LNCAP (cell line): ENCODE data around the gene MMP21.

Experiments
- CTCF ChIP-seq: fragments of 450-650 bp; IDR thresholded peaks from 2 replicates; pipeline ENCODE4 v1.5.1; 2017; ENCODE audit warnings: mild to moderate bottlenecking

Gene MMP21

GRCh38 chr10:125815764-125816163 is 40.1 kb upstream of the MMP21 start:
- TF ChIP-seq CTCF = no peak

- no peak for TF ChIP-seq CTCF
Measured at GRCh38 chr10:125812128-125812750, 36.6 kb upstream of the MMP21 start.

- no peak for TF ChIP-seq CTCF
Measured at GRCh38 chr10:125811251-125811650, 35.6 kb upstream of the MMP21 start.

GRCh38 chr10:125808047-125808446 is 32.4 kb upstream of the MMP21 start:
- no peak for TF ChIP-seq CTCF

- no peak for TF ChIP-seq CTCF
Measured at GRCh38 chr10:125802739-125803138, 27.1 kb upstream of the MMP21 start.

GRCh38 chr10:125802131-125802530 is 26.5 kb upstream of the MMP21 start:
- no peak for TF ChIP-seq CTCF

GRCh38 chr10:125801574-125801973 is 26.0 kb upstream of the MMP21 start:
- TF ChIP-seq CTCF = no peak
